Gastrocnemius medialis (tissue), 4 donors: ENCODE measurements around the gene NELL2.

Experiments used
- POLR2A ChIP-seq, 2 donors: fragments of 450-650 bp; IDR thresholded peaks; one replicate each; pipeline ENCODE4 v1.6.1; 2017; ENCODE audit warnings: antibody characterized with exemption in 2 of 2, mild to moderate bottlenecking in 2 of 2, moderate library complexity in 2 of 2
- TF ChIP-seq, protein P1 (sequence below), 5 experiments: fragments of 450-650 bp in 3 of 5; fragments of 200-600 bp in 2 of 5; sonication (generic) in 2 of 5; IDR thresholded peaks in 4 of 5; conservative IDR thresholded peaks in 1 of 5; 1 replicate in 4 of 5; 2 replicates in 1 of 5; pipeline ENCODE4 v1.5.1; 2016 to 2019; ENCODE audit warnings: antibody characterized with exemption in 5 of 5, mild to moderate bottlenecking in 3 of 5, moderate library complexity in 3 of 5

DNA sequence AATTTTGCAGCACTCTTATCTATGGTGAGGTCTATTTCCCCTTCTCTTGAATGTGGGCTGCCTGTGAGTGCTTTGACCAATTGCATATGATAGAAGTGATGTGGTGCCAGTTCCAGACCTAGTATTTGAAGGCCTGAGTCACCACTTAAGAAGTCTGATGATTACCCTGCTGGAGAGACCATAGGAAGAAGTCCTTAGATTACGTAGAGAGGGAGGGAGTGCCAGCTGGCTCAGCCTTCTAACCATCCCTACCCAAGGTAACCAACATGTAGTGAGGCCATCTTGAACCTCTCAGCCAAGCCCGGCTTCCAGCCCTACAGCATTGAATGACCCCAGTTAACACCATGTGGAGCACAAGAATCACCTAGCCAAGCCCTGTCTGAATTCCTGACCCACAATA, 166.9 kb downstream of the NELL2 start:
- TF ChIP-seq, protein P1, sequence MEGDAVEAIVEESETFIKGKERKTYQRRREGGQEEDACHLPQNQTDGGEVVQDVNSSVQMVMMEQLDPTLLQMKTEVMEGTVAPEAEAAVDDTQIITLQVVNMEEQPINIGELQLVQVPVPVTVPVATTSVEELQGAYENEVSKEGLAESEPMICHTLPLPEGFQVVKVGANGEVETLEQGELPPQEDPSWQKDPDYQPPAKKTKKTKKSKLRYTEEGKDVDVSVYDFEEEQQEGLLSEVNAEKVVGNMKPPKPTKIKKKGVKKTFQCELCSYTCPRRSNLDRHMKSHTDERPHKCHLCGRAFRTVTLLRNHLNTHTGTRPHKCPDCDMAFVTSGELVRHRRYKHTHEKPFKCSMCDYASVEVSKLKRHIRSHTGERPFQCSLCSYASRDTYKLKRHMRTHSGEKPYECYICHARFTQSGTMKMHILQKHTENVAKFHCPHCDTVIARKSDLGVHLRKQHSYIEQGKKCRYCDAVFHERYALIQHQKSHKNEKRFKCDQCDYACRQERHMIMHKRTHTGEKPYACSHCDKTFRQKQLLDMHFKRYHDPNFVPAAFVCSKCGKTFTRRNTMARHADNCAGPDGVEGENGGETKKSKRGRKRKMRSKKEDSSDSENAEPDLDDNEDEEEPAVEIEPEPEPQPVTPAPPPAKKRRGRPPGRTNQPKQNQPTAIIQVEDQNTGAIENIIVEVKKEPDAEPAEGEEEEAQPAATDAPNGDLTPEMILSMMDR (IDR thresholded peaks at IDR 0.05 in 4 of 5, conservative IDR thresholded peaks at IDR 0.05 in 1 of 5) = no peak
- no peak for TF ChIP-seq POLR2A (IDR thresholded peaks at IDR 0.05)
